GM12873 (cell line): ENCODE measurements around the gene ARL15.

Experiments used
- TF ChIP-seq, protein P1 (sequence below): IDR thresholded peaks from 2 replicates; pipeline ENCODE4 v1.5.1; 2012; ENCODE audit warnings: low read depth, mild to moderate bottlenecking, moderate library complexity, low read length, control low read depth; ENCODE audit not compliant: insufficient read depth; ENCODE audit errors: missing control alignments

The ARL15 gene

GRCh38 chr5:54049144-54049543 is 261.2 kb downstream of the ARL15 start:
- TF ChIP-seq, protein P1, sequence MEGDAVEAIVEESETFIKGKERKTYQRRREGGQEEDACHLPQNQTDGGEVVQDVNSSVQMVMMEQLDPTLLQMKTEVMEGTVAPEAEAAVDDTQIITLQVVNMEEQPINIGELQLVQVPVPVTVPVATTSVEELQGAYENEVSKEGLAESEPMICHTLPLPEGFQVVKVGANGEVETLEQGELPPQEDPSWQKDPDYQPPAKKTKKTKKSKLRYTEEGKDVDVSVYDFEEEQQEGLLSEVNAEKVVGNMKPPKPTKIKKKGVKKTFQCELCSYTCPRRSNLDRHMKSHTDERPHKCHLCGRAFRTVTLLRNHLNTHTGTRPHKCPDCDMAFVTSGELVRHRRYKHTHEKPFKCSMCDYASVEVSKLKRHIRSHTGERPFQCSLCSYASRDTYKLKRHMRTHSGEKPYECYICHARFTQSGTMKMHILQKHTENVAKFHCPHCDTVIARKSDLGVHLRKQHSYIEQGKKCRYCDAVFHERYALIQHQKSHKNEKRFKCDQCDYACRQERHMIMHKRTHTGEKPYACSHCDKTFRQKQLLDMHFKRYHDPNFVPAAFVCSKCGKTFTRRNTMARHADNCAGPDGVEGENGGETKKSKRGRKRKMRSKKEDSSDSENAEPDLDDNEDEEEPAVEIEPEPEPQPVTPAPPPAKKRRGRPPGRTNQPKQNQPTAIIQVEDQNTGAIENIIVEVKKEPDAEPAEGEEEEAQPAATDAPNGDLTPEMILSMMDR = no peak

GRCh38 chr5:54045077-54045792 is 265.1 kb downstream of the ARL15 start:
- TF ChIP-seq, protein P1 = no peak

DNA sequence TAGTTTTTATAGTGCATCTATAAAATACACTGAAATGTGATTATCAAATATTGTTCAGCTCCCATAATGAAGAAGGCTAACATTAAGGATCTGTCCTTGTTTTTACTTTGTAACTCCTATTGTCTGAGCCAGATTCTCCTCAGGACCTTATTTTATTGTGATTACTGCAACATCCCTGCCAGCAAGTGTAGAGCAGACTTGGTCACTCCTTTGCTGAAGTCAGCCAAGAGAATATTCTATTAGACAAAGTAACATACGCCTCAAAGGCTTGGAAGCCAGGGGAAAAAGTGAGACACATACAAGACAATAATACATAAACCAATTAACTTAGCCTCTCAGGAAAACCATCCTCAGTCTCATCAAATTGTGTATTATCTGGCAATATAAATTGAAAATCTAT is 269.6 kb downstream of the ARL15 start:
- TF ChIP-seq, protein P1 = no peak

- TF ChIP-seq, protein P1 = no peak
These were observed 270.4 kb downstream of the ARL15 start for GRCh38 chr5:54040018-54040417.

GRCh38 chr5:54037205-54037604 is 273.2 kb downstream of the ARL15 start:
- TF ChIP-seq, protein P1 = no peak

DNA sequence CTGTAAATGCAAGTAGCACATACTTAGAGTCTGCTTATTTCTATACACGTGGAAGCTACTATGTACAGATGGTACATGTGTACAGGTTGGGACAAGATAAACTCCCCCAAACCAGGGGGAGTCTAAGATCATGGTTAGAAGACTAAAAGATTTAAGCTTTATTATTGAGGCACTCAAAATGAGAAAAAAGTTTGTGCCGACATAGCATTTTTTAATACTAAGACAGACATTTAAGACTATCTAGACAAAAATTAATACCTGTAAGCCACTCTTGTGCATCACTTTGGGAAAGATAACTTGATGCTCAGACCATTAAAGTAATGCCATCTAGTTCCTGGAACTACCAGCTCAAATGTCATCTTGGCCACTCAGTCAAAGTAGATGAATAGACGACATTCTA is 279.4 kb downstream of the ARL15 start:
- TF ChIP-seq, protein P1 = no peak

GRCh38 chr5:54024466-54024865 is 285.9 kb downstream of the ARL15 start:
- TF ChIP-seq, protein P1 = no peak
